Activated T-cell treated with anti-CD3 and anti-CD28 coated beads, Interleukin-2, amount 50 U/mL, for 72 hours (primary cell): ENCODE results near the gene FADS1. TPM values are rescaled to one million over a fixed set of nuclear protein-coding genes. Genes with fewer than 3 reads are reported as not detected.

Experiments used
- ATAC-seq, 2 donors: fragments of 150-1000 bp; cut with Tn5 transposase; replicated peaks in 1 of 2; 2 replicates each; pipeline ENCODE4 v1.10.0; 2021; ENCODE audit warnings: moderate library complexity in 2 of 2, mild to moderate bottlenecking in 1 of 2
- DNase-seq, 2 donors: peaks; one replicate each; pipeline ENCODE4 v3.0.0; 2021 to 2022; ENCODE audit warnings: mixed read lengths in 1 of 2
- H3K27ac Mint-ChIP-seq: one replicate; pipeline ENCODE4 v1.8.0; 2022; ENCODE audit warnings: mild to moderate bottlenecking, moderate library complexity, mixed read lengths
- H3K27me3 Mint-ChIP-seq: one replicate; pipeline ENCODE4 v1.8.0; 2022; ENCODE audit warnings: low read depth, mixed read lengths
- H3K36me3 Mint-ChIP-seq, 2 donors: one replicate each; pipeline ENCODE4 v1.8.0; 2022; ENCODE audit warnings: mixed read lengths in 2 of 2, mild to moderate bottlenecking in 1 of 2; ENCODE audit not compliant: insufficient read depth in 2 of 2
- H3K4me1 Mint-ChIP-seq: one replicate; pipeline ENCODE4 v1.8.0; 2022; ENCODE audit warnings: low read depth, mixed read lengths
- H3K4me3 Mint-ChIP-seq, 2 donors: one replicate each; pipeline ENCODE4 v1.8.0; 2022; ENCODE audit warnings: mild to moderate bottlenecking in 2 of 2, mixed read lengths in 2 of 2, moderate library complexity in 2 of 2
- H3K9me3 Mint-ChIP-seq, 2 donors: one replicate each; pipeline ENCODE4 v1.8.0; 2022; ENCODE audit warnings: mixed read lengths in 2 of 2
- total RNA-seq, 2 donors: library from RNA; stranded (reverse); gene quantifications; one replicate each; pipeline ENCODE4 v1.2.3, GENCODE V29; 2022

FADS1 gene
- total RNA-seq, 2 donors from 2014 or later = 8.5 to 17.7 TPM

DNA sequence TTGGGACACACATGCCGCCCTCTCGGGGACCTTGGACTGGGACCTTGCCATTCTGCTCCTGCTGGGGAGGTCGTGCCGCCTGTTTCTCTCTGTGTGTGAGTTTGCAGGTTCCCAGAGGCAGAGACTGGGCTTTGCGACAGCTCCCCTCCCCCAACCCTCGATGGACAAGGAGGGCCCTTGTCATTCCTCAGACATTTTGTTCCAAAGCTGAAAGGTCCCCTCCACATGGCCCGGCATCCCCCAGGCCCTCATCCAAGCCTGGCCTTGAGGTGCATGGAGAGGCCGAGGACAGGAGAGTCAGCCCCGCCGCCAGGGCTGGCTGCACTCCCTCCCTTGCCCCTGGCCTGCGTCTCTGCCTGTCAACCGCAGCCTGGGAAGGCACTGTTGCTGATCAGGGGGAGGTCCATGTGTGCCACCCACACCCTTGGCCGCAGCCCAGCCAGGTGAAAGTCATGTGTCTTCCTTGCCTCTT is 36.9 kb upstream of the FADS1 start:
- no peaks in the 10 kb centered on the region for H3K4me1 Mint-ChIP-seq
- H3K9me3 Mint-ChIP-seq = no peaks in the 10 kb centered on the region
- ATAC-seq (no peak), DNase-seq (no peak)
- peaks cover 0 to 8% of the 10 kb centered on the region in 2 donors for H3K36me3 Mint-ChIP-seq
- no peaks in the 10 kb centered on the region for H3K27me3 Mint-ChIP-seq
- no peak overlapping the region for H3K4me3 Mint-ChIP-seq
- no peak overlapping the region for H3K27ac Mint-ChIP-seq

GRCh38 chr11:61851900-61852295 is 35.1 kb upstream of the FADS1 start:
- Mint-ChIP-seq H3K36me3 (peaks cover 5 to 10% of the 10 kb centered on the region in 2 donors), H3K27ac (no peak overlapping the region), H3K4me3 (no peak overlapping the region), H3K9me3 (no peaks in the 10 kb centered on the region), H3K27me3 (no peaks in the 10 kb centered on the region), H3K4me1 (no peaks in the 10 kb centered on the region)
- ATAC-seq (no peak), DNase-seq (no peak)

DNA sequence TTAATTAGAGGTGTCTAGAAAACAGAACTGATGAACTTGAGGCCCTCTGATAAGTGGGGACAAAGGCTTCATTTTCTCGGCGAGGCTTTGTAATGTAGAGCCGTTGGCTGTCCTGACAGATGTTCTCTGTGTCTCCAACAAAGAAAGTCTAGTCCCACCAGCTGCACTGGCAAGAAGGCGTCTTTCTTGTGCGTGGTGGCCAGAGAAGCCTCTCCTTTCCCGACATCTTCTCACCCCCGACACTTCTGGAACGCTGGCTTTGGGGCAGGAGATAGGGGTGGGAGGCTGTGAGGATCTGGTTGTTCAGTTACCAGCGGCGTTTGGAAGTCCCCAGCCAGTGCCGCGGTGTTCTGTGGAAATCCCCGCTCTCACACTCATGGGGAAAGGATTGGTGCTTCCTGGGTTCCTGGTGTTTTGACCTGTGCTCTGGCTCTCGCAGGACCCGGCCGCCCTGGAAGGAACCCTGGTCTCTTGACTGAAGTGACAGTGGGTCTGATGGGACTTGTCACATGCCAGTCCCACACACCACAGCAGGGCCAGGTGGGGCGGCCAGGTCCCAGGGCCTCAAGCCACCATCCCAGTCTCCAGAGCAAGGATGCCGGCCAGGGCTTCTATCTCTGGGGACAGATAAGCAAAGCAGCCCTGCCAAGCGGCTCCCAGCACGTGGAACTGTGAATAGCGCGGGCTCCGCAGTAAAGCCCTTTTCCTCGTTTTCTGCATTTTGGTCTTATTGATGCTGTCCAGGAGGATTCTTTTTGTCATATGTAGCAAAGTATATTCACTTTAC is 34.5 kb upstream of the FADS1 start:
- ATAC-seq (no peak), DNase-seq (no peak)
- H3K4me1 Mint-ChIP-seq = no peaks in the 10 kb centered on the region
- H3K27ac Mint-ChIP-seq = no peak overlapping the region
- peaks cover 5 to 10% of the 10 kb centered on the region in 2 donors for H3K36me3 Mint-ChIP-seq
- H3K4me3 Mint-ChIP-seq = no peak overlapping the region
- no peaks in the 10 kb centered on the region for H3K9me3 Mint-ChIP-seq
- H3K27me3 Mint-ChIP-seq = no peaks in the 10 kb centered on the region

DNA sequence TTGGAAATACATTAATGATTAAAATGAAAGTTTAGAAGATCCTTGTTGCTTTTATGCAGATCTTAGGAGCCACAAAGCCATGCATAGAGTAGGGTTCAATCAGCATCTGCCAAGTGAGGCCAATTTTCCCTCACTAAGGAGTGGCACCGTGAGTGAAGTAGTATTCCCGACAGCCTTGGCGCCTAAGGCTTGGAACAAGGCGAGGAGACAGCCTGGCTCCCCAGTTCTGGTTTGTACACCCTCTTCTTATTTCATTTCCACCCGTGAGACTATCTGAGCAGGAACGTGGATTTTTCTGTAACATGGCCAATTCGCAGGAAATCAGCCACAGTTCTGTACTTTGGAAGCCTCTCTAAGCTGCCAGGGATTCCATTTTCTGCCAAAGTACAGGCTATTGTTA is 33.9 kb upstream of the FADS1 start:
- no peak overlapping the region for H3K27ac Mint-ChIP-seq
- DNase-seq (no peak), ATAC-seq (no peak)
- H3K4me1 Mint-ChIP-seq = no peaks in the 10 kb centered on the region
- H3K9me3 Mint-ChIP-seq = no peaks in the 10 kb centered on the region
- H3K36me3 Mint-ChIP-seq = peaks cover 5 to 10% of the 10 kb centered on the region in 2 donors
- no peak overlapping the region for H3K4me3 Mint-ChIP-seq
- no peaks in the 10 kb centered on the region for H3K27me3 Mint-ChIP-seq

DNA sequence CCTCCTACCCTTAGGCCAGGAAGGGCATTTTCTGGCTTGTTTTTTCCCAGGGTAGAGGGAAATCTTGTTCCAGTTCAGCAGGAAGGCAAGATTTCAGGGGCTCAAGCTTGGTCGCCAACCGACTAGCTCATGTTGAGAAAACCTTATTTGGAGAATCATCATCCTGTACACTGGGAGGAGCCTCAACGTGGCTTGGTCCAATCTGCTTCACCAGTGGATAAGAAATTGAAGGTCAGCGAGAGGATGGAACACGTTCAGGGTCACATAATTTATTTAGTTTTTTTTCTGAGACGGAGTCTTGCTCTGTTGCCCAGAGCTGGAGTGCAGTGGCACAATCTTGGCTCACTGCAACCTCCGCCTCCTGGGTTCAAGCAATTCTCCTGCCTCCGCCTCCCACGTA is 31.8 kb upstream of the FADS1 start:
- no peaks in the 10 kb centered on the region for H3K27me3 Mint-ChIP-seq
- no peak for DNase-seq
- H3K27ac Mint-ChIP-seq = no peak overlapping the region
- H3K4me3 Mint-ChIP-seq = no peak overlapping the region
- ATAC-seq = no peak
- no peaks in the 10 kb centered on the region for H3K4me1 Mint-ChIP-seq
- H3K9me3 Mint-ChIP-seq = no peaks in the 10 kb centered on the region
- peaks cover 5 to 8% of the 10 kb centered on the region in 2 donors for H3K36me3 Mint-ChIP-seq

GRCh38 chr11:61847914-61848581 is 31.2 kb upstream of the FADS1 start:
- H3K36me3 Mint-ChIP-seq = peaks cover 5 to 8% of the 10 kb centered on the region in 2 donors
- no peaks in the 10 kb centered on the region for H3K4me1 Mint-ChIP-seq
- no peak overlapping the region for H3K4me3 Mint-ChIP-seq
- no peak overlapping the region for H3K27ac Mint-ChIP-seq
- H3K27me3 Mint-ChIP-seq = no peaks in the 10 kb centered on the region
- ATAC-seq (no peak), DNase-seq (no peak)
- no peaks in the 10 kb centered on the region for H3K9me3 Mint-ChIP-seq

DNA sequence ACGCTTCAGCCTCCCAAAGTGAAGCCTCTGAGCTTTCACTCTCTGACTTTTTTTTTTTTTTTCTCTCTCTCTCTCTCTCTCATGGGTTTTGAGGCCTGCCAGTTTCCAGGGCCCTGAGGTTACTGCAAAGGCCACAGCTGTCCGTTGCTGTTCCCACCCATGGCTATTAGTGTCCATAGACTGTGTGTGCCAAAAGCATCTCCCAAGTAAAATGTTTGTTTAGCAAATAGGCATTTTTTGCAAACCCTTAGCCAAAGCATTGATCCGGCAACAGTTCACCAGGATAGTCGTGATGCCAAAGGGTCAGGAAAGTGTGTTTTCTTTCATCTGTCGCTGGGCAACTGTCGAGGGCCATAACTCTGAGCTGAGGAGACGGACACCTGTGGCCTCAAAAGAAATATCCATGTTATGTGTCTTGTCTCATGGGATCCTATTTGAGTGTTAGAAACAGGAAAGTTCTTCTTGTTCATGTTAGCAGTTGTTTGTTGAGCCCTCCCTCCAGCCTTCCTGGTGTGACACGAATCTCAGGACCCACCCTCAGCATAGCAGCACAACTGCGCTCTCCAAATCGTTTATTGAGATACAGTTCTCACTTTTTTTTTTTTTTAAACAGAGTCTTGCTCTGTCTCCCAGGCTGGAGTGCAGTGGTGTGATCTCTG is 29.7 kb upstream of the FADS1 start:
- Mint-ChIP-seq H3K9me3 (no peaks in the 10 kb centered on the region), H3K27me3 (no peaks in the 10 kb centered on the region), H3K4me3 (no peak overlapping the region), H3K4me1 (no peaks in the 10 kb centered on the region), H3K36me3 (peaks cover 5 to 8% of the 10 kb centered on the region in 2 donors), H3K27ac (no peak overlapping the region)
- DNase-seq (no peak), ATAC-seq (no peak)

- no peaks in the 10 kb centered on the region for H3K27me3 Mint-ChIP-seq
- DNase-seq = no peak
- no peak for ATAC-seq
- H3K4me3 Mint-ChIP-seq = no peak overlapping the region
- no peaks in the 10 kb centered on the region for H3K4me1 Mint-ChIP-seq
- no peak overlapping the region for H3K27ac Mint-ChIP-seq
- no peaks in the 10 kb centered on the region for H3K9me3 Mint-ChIP-seq
- H3K36me3 Mint-ChIP-seq = peaks cover 5 to 8% of the 10 kb centered on the region in 2 donors
Measured at GRCh38 chr11:61844909-61845565, 28.2 kb upstream of the FADS1 start.

- ATAC-seq (no peak), DNase-seq (no peak)
- H3K4me3 Mint-ChIP-seq = no peak overlapping the region
- H3K9me3 Mint-ChIP-seq = no peaks in the 10 kb centered on the region
- no peak overlapping the region for H3K27ac Mint-ChIP-seq
- H3K4me1 Mint-ChIP-seq = no peaks in the 10 kb centered on the region
- H3K36me3 Mint-ChIP-seq = peaks cover 0 to 12% of the 10 kb centered on the region in 2 donors
- no peaks in the 10 kb centered on the region for H3K27me3 Mint-ChIP-seq
Measured at GRCh38 chr11:61842528-61842820, 25.7 kb upstream of the FADS1 start.

- H3K9me3 Mint-ChIP-seq = no peaks in the 10 kb centered on the region
- H3K36me3 Mint-ChIP-seq = peaks cover 0 to 12% of the 10 kb centered on the region in 2 donors
- no peak for ATAC-seq
- no peak overlapping the region for H3K27ac Mint-ChIP-seq
- H3K4me1 Mint-ChIP-seq = no peaks in the 10 kb centered on the region
- no peak overlapping the region for H3K4me3 Mint-ChIP-seq
- no peaks in the 10 kb centered on the region for H3K27me3 Mint-ChIP-seq
- no peak for DNase-seq
Measured at GRCh38 chr11:61841636-61842527, 25.1 kb upstream of the FADS1 start.

- Mint-ChIP-seq H3K27me3 (no peaks in the 10 kb centered on the region), H3K9me3 (no peaks in the 10 kb centered on the region), H3K4me3 (no peak overlapping the region), H3K4me1 (peaks cover 6% of the 10 kb centered on the region), H3K36me3 (peaks cover 0 to 12% of the 10 kb centered on the region in 2 donors), H3K27ac (no peak overlapping the region)
- no peak for DNase-seq
- no peak for ATAC-seq
Measured at GRCh38 chr11:61840371-61840770, 23.6 kb upstream of the FADS1 start.

DNA sequence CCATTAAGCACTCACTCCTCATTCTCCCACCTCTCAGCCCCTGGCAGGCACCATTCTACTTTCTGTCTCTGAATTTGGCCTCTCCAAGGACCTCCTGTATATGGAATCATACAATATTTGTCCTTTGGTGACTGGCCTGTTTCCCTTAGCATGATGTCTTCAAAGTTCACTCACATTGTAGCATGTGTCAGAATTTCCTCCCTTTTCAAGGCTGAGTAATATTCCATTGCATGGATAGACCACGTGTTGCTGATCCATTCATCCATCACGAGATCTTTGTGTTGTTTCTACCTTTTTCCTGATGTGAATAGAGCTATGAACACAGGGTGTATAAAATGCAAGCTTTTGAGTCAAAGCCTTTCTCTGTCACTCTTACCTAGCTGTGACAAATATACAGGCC is 22.9 kb upstream of the FADS1 start:
- ATAC-seq (no peak), DNase-seq (no peak)
- Mint-ChIP-seq H3K27me3 (no peaks in the 10 kb centered on the region), H3K4me3 (no peak overlapping the region), H3K27ac (no peak overlapping the region), H3K36me3 (peaks cover 0 to 12% of the 10 kb centered on the region in 2 donors), H3K4me1 (peaks cover 12% of the 10 kb centered on the region), H3K9me3 (no peaks in the 10 kb centered on the region)
